H1 (cell line): Measurements from ENCODE around the gene ACTL8. TPM values are rescaled to one million over a fixed set of nuclear protein-coding genes. Genes with fewer than 3 reads are reported as not detected.
A peak's percentile ranks its signal among the peaks of the same experiment; 100 is the strongest.

Experiments
- CTCF ChIA-PET: fragments of 300-600 bp; sonication (Branson Sonifier 250); formaldehyde crosslinking; loops from one replicate; lab custom pipeline; 2021; ENCODE audit not compliant: partially characterized antibody; lab: Charles Lee
- POLR2A ChIA-PET: fragments of 300-600 bp; sonication (Branson Sonifier 250); formaldehyde crosslinking; loops from one replicate; lab custom pipeline; 2021; ENCODE audit warnings: inconsistent platforms; ENCODE audit not compliant: partially characterized antibody; lab: Charles Lee
- DNase-seq, 2 experiments: peaks; one replicate each; pipeline versions ENCODE4 v3.0.0 to v3.0.0-alpha.2; 2010 to 2022; ENCODE audit warnings: low spot score in 2 of 2, low read depth in 1 of 2, mixed read lengths in 1 of 2
- FAIRE-seq: peaks from 2 replicates; lab custom pipeline; 2011; peaks lifted over from hg19 to GRCh38; lab: Jason Lieb, UNC
- H2AFZ ChIP-seq: 2 replicates; pipeline ENCODE4 v1.8.1; 2012; ENCODE audit warnings: low read length, inconsistent platforms
- H2AK5ac ChIP-seq: 2 replicates; pipeline ENCODE4 v1.6.1; 2013; ENCODE audit warnings: low read depth, low read length
- H2BK120ac ChIP-seq: replicated peaks from 2 replicates; pipeline ENCODE3; 2013; ENCODE audit warnings: low read depth, low read length, inconsistent platforms
- H2BK12ac ChIP-seq: 2 replicates; pipeline ENCODE4 v1.6.1; 2013; ENCODE audit warnings: low read depth, low read length
- H2BK15ac ChIP-seq: 2 replicates; pipeline ENCODE4 v1.6.1; 2013; ENCODE audit warnings: low read length
- H2BK20ac ChIP-seq: 2 replicates; pipeline ENCODE4 v1.6.1; 2013; ENCODE audit warnings: low read length
- H2BK5ac ChIP-seq: 2 replicates; pipeline ENCODE4 v1.6.1; 2013; ENCODE audit warnings: low read depth, low read length
- H3K14ac ChIP-seq: 2 replicates; pipeline ENCODE4 v1.6.1; 2013; ENCODE audit warnings: inconsistent platforms; ENCODE audit not compliant: insufficient read length
- H3K18ac ChIP-seq: 2 replicates; pipeline ENCODE4 v1.6.1; 2013; ENCODE audit warnings: low read length; ENCODE audit errors: extremely low read depth
- H3K23ac ChIP-seq: 2 replicates; pipeline ENCODE4 v1.6.1; 2013; ENCODE audit warnings: inconsistent platforms; ENCODE audit not compliant: insufficient read length
- H3K23me2 ChIP-seq: 2 replicates; pipeline ENCODE4 v1.6.1; 2013; ENCODE audit warnings: low read depth, low read length
- H3K27ac ChIP-seq: 2 replicates; pipeline ENCODE4 v1.6.1; 2011; ENCODE audit warnings: low read depth, low read length, inconsistent platforms
- H3K27me3 ChIP-seq, 4 experiments: replicated peaks in 1 of 4; 1 replicate in 1 of 4; 2 replicates in 3 of 4; pipeline versions ENCODE4 v1.6.1 to v1.8.1; 2011 to 2013; ENCODE audit warnings: low read length in 3 of 4, mild to moderate bottlenecking in 3 of 4, inconsistent platforms in 2 of 4, mixed read lengths in 2 of 4, moderate library complexity in 1 of 4; ENCODE audit not compliant: control insufficient read depth in 3 of 4, insufficient read depth in 3 of 4; ENCODE audit errors: extremely low read depth in 1 of 4
- H3K36me3 ChIP-seq, 4 experiments: 2 replicates each; pipeline versions ENCODE4 v1.6.1 to v1.8.1; 2011 to 2013; ENCODE audit warnings: mild to moderate bottlenecking in 4 of 4, low read length in 3 of 4, moderate library complexity in 2 of 4, control low read depth in 1 of 4, inconsistent platforms in 1 of 4; ENCODE audit not compliant: insufficient read depth in 4 of 4, control insufficient read depth in 2 of 4
- H3K4ac ChIP-seq: replicated peaks from 2 replicates; pipeline ENCODE3; 2013; ENCODE audit warnings: low read length, low read depth, mixed read lengths, inconsistent platforms; ENCODE audit not compliant: insufficient read length
- H3K4me1 ChIP-seq, 4 experiments: replicated peaks in 1 of 4; 1 replicate in 1 of 4; 2 replicates in 3 of 4; pipeline versions ENCODE4 v1.6.1 to v1.8.1; 2011 to 2013; ENCODE audit warnings: low read length in 3 of 4, inconsistent platforms in 2 of 4, mixed read lengths in 1 of 4; ENCODE audit not compliant: insufficient read depth in 4 of 4, control insufficient read depth in 3 of 4
- H3K4me2 ChIP-seq, 2 experiments: 2 replicates each; pipeline versions ENCODE4 v1.6.1 to v1.8.1; 2011 to 2013; ENCODE audit warnings: low read depth in 2 of 2, low read length in 2 of 2, control low read depth in 1 of 2, inconsistent platforms in 1 of 2, mild to moderate bottlenecking in 1 of 2; ENCODE audit not compliant: insufficient read depth in 1 of 2
- H3K4me3 ChIP-seq, 4 experiments: fragments of 200-600, 300-600 bp in 1 of 4; sonication (generic), shearing (Covaris generic), sonication (Bioruptor Twin) in 1 of 4; 2 replicates each; pipeline versions ENCODE4 v1.5.1 to v1.8.1; 2011 to 2016; ENCODE audit warnings: low read length in 4 of 4, low read depth in 3 of 4, control low read depth in 2 of 4, inconsistent platforms in 2 of 4, mild to moderate bottlenecking in 2 of 4, mixed read lengths in 1 of 4, moderate library complexity in 1 of 4; ENCODE audit not compliant: insufficient read depth in 2 of 4; ENCODE audit errors: extremely low read depth in 1 of 4
- H3K56ac ChIP-seq: replicated peaks from 2 replicates; pipeline ENCODE3; 2013; ENCODE audit warnings: low read depth, mild to moderate bottlenecking, mixed read lengths, low read length, inconsistent platforms; ENCODE audit not compliant: insufficient read length
- H3K79me1 ChIP-seq: 2 replicates; pipeline ENCODE4 v1.6.1; 2013; ENCODE audit warnings: low read depth, low read length, control low read depth
- H3K79me2 ChIP-seq, 2 experiments: 2 replicates each; pipeline versions ENCODE4 v1.6.1 to v1.8.1; 2012 to 2013; ENCODE audit warnings: low read length in 2 of 2, mild to moderate bottlenecking in 2 of 2, inconsistent platforms in 1 of 2; ENCODE audit not compliant: insufficient read depth in 2 of 2, control insufficient read depth in 1 of 2
- H3K9ac ChIP-seq, 4 experiments: replicated peaks in 1 of 4; 1 replicate in 1 of 4; 2 replicates in 3 of 4; pipeline versions ENCODE4 v1.6.1 to v1.8.1; 2011 to 2013; ENCODE audit warnings: low read depth in 3 of 4, low read length in 3 of 4, control low read depth in 2 of 4, mild to moderate bottlenecking in 2 of 4, moderate library complexity in 2 of 4, inconsistent platforms in 1 of 4; ENCODE audit errors: extremely low read depth in 1 of 4
- H3K9me3 ChIP-seq, 2 experiments: 2 replicates each; pipeline versions ENCODE4 v1.6.1 to v1.8.1; 2012 to 2013; ENCODE audit warnings: mild to moderate bottlenecking in 2 of 2, moderate library complexity in 2 of 2, control low read depth in 1 of 2, inconsistent platforms in 1 of 2, low read depth in 1 of 2, low read length in 1 of 2, mixed read lengths in 1 of 2; ENCODE audit not compliant: insufficient read depth in 2 of 2
- H4K20me1 ChIP-seq, 2 experiments: replicated peaks in 1 of 2; 2 replicates each; pipeline versions ENCODE3 to v1.8.1; 2011 to 2013; ENCODE audit warnings: inconsistent platforms in 2 of 2, low read length in 2 of 2, mild to moderate bottlenecking in 1 of 2; ENCODE audit not compliant: insufficient read depth in 2 of 2, control insufficient read depth in 1 of 2
- H4K5ac ChIP-seq: 2 replicates; pipeline ENCODE4 v1.6.1; 2013; ENCODE audit warnings: low read length, low read depth, mixed read lengths, inconsistent platforms; ENCODE audit not compliant: insufficient read length
- H4K8ac ChIP-seq: 2 replicates; pipeline ENCODE4 v1.8.0; 2013; ENCODE audit warnings: mild to moderate bottlenecking, moderate library complexity, low read length, inconsistent platforms; ENCODE audit not compliant: insufficient read depth; ENCODE audit errors: extremely low read depth
- H4K91ac ChIP-seq: replicated peaks from 2 replicates; pipeline ENCODE3; 2013; ENCODE audit warnings: low read length, mixed read lengths, inconsistent platforms; ENCODE audit not compliant: insufficient read length
- TAF1 ChIP-seq: IDR thresholded peaks from 2 replicates; pipeline ENCODE4 v1.6.1; 2011; ENCODE audit warnings: mild to moderate bottlenecking, low read depth, low read length
- WGBS, 2 experiments: shearing (Covaris generic) in 1 of 2; methylation state at CpG; one replicate each; pipeline versions ENCODE4 v1.1.6 to v1.1.7; 2013 to 2015; ENCODE audit warnings: low lambda C conversion rate in 2 of 2, mixed read lengths in 2 of 2, inconsistent platforms in 1 of 2, low coverage in 1 of 2, missing lambda C conversion rate in 1 of 2; ENCODE audit not compliant: insufficient replicate concordance in 2 of 2, insufficient coverage in 1 of 2, insufficient read length in 1 of 2; ENCODE audit errors: extremely low coverage in 1 of 2, missing lambda C conversion rate in 1 of 2; 5-methylcytosine and 5-hydroxymethylcytosine counted together
- polyA plus RNA-seq, 7 experiments: library from polyadenylated mRNA; depleted of rRNA in 3 of 7; stranded (reverse) in 5 of 7; unstranded in 2 of 7; fragments of >200 nt in 5 of 7; fragments of 200-250 nt in 2 of 7; gene quantifications; 1 replicate in 5 of 7; 2 replicates in 1 of 7; 4 replicates in 1 of 7; pipeline versions ENCODE4 v1.2.1 to v1.2.3, GENCODE V29; 2011 to 2013; ENCODE audit warnings: missing spikeins in 2 of 7, mixed read lengths in 2 of 7
- total RNA-seq: library from RNA; stranded (reverse); fragmentation: NEBNext Ultra II Directional; extraction: Animal tissue kit (Norgen Biotek cat#: 25700); gene quantifications from 2 replicates; pipeline ENCODE4 v1.2.1, GENCODE V29; 2021

ACTL8 gene
- total and polyA plus RNA-seq, 2 of the 8 experiments (the other 6 are each of a cell fraction or from before 2014, with no cell fraction given): 0.33 to 0.47 TPM

DNA sequence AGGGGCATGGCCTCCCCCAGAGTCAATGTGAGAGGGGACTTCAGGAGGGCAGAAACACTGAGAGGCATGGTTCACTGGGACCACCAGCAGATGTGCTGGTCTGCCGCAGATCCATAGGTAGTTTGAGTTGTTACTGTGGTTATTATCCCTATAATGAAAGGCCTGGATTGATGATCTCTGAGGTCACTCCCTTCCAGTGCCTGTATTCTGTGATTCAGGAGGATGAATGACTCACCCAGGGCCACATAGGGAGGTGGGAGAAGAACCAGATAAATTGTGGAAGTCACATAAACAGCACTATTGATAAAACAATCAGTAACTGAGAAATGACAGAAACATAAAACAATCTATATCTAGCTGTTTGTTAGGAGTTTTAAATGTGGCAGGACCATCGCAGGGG, 22.7 kb upstream of the ACTL8 start:
- Histone ChIP-seq H2BK20ac (no peak overlapping the region), H2AFZ (no peak overlapping the region), H2BK15ac (no peak overlapping the region), H3K14ac (no peak overlapping the region), H4K8ac (peak overlapping the region; percentile 59; the same call in 1 of the 2 replicates), H2BK120ac (no peak overlapping the region), H3K4me3 (no peak overlapping the region), H2AK5ac (no peak overlapping the region), H4K20me1 (no peaks in the 10 kb centered on the region), H3K27ac (no peak overlapping the region), H3K9me3 (no peaks in the 10 kb centered on the region), H4K91ac (no peak overlapping the region), H3K79me1 (no peaks in the 10 kb centered on the region), H3K23me2 (no peaks in the 10 kb centered on the region), H3K27me3 (no peaks in the 10 kb centered on the region), H3K4ac (no peak overlapping the region), H3K56ac (no peak overlapping the region), H3K4me2 (no peak overlapping the region), H3K4me1 (peaks cover 0 to 7% (median 1%) of the 10 kb centered on the region in 4 experiments; a peak in 5 of 7 replicates), H3K18ac (no peak overlapping the region), H2BK5ac (no peak overlapping the region), H3K79me2 (no peaks in the 10 kb centered on the region), H2BK12ac (no peak overlapping the region), H3K36me3 (no peaks in the 10 kb centered on the region), H4K5ac (no peak overlapping the region), H3K23ac (no peak overlapping the region), H3K9ac (no peak overlapping the region)
- 97% methylated on average over 2 of the region's 2 CpGs; no CpG with 5 or more reads in 1 of the 2 experiments for WGBS, 2 experiments
- DNase-seq (no peak), FAIRE-seq (no peak)
- ChIA-PET POLR2A (no interaction called here), CTCF (interaction anchor here (0.5 to 4.2 kb wide), 9 partner anchors 8 to 692 kb away, joined by 3 to 20 read pairs (median 5); no protein-coding TSS in a partner anchor)
- no peak for TF ChIP-seq TAF1
